GM19452 (cell line): ENCODE data around the gene SLC44A2.

Experiments
- ATAC-seq: cut with Tn5 transposase; IDR thresholded peaks from one replicate; pipeline ENCODE4 v1.9.1; 2021; ENCODE audit not compliant: unreplicated experiment

SLC44A2 gene

DNA sequence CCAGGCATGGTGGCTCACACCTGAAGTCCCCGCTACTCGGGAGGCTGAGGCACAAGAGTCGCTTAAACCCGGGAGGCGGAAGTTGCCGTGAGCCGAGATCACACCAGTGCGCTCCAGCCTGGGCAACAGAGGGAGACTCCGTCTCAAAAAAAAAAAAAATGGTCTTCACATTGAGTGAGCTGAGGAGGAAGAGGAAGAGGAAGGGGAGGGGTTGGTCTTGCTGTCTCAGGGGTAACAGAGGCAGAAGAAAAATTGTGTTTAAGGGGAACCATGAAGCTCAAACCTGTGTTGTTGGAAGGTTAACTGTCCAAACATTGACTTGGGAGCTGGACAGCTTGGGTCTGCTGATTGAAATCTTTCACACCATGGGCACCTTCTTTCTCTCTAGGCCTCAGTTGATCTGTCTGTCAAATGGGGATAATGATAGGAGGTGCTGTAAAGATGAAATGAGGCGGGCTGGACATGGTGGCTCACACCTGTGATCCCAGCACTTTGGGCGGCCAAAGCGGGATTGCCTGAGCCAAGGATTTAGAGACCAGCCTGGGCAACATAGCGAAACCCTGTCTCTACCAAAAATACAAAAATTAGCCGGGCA is 9.8 kb upstream of the SLC44A2 start:
- ATAC-seq: no peak

DNA sequence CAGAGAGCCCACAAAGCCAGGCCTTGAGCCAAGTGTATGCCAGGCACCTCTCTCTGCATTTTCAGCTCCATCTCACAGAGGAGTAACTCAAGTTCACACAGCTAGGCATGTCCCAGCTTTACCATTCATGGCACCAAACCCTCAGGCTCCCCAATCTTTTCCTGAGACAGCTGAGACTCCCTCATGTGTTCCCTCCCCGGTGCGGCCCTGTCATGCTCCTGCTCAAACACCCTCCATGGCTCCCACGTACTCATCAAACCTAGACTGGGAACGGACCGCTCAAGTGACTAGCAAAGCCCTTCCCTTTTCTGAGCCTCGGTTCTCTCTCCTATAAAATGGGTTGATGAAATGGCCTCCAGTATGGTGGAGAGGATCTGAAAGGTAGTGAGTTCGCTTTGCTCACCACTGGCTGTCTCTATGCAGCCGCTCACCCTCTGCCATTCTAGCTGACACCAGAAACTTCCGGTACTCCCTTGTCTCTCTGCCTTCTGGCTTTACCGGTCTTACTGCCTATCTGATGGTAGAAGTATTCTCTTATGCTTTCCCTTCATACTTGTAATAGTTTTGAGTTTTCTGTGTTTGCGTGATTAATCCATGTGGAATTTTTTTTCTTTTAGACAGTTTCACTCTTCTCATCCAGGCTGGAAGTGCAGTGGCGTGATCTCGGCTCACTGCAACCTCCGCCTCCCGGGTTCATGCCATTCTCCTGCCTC is 7.8 kb upstream of the SLC44A2 start:
- ATAC-seq: no peak

GRCh38 chr19:10618846-10619245 is 6.5 kb upstream of the SLC44A2 start:
- ATAC-seq: no peak

DNA sequence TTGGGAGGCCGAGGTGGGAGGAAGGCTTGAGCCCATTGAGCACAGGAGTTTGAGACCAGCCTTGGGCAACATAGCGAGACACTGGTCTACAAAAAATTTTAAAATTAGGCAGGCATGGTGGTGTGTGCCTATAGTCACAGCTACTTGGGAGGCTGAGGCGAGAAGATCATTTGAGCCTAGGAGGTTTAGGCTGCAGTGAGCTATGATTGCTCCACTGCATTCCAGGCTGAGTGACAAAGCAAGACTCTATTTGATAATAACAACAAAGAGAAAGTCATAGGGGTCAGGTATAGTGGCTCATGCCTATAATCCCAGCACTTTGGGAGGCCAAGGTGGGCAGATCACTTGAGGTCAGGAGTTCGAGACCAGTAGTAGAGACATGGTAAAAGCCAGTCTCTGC is 4.6 kb upstream of the SLC44A2 start:
- no peak for ATAC-seq

GRCh38 chr19:10621966-10622365 is 3.4 kb upstream of the SLC44A2 start:
- no peak for ATAC-seq

GRCh38 chr19:10624585-10624984 is 768 bp upstream of the SLC44A2 start:
- ATAC-seq: no peak

- ATAC-seq: no peak
Observed at GRCh38 chr19:10625762-10626138, 397 bp downstream of the SLC44A2 start.

GRCh38 chr19:10631874-10632273 is 6.5 kb downstream of the SLC44A2 start:
- ATAC-seq: no peak

DNA sequence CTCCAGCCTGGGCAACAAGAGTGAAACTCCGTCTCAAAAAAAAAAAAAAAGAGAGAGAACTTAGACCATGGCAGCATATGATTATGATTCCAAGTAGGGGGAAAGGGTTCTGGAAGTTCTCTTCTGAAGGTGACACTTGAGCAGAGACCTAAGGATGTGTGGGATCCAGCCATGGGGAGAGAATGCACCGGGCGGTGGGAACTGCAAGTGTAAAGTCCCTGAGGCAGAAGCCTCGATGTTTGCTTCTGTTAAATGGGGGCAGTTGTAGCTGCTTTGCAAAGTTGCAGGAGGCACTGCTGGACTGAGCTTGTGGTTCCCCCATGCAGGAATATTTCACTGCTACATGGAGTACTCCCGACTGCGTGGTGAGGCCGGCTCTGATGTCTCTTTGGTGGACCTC is 9.1 kb downstream of the SLC44A2 start:
- no peak for ATAC-seq

- ATAC-seq: no peak
Observed at GRCh38 chr19:10634963-10635362, 9.6 kb downstream of the SLC44A2 start.

DNA sequence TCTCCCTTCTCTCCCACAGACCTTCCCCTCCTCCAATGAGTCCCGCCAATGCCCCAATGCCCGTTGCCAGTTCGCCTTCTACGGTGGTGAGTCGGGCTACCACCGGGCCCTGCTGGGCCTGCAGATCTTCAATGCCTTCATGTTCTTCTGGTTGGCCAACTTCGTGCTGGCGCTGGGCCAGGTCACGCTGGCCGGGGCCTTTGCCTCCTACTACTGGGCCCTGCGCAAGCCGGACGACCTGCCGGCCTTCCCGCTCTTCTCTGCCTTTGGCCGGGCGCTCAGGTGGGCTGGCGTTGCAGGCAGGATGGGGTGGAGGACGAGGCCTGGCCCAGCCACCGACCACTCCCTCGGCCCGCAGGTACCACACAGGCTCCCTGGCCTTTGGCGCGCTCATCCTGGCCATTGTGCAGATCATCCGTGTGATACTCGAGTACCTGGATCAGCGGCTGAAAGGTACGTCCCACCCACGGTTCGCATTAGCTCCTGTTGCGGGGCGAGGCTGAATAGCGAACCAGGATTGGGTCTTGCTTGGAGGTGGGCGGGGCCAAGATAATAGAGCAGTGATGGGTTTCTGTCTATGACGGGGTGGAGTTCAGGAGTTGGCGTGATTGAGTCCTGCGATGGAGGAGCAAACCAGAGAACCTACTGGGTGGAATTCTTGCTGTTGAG is 11.1 kb downstream of the SLC44A2 start:
- no peak for ATAC-seq

DNA sequence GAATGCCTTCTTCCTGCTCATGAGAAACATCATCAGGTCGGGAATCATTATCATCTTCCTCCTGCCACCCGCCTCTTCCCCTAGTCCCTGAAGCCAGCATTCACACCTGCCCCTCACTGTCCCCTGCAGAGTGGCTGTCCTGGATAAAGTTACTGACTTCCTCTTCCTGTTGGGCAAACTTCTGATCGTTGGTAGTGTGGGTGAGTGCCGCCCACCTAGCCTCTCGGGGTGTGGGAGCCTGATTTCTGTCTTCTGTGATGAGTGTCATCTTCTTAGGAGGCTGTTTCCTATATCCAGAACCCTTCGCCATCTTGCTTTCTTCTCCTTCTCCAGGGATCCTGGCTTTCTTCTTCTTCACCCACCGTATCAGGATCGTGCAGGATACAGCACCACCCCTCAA is 12.5 kb downstream of the SLC44A2 start:
- ATAC-seq: no peak

DNA sequence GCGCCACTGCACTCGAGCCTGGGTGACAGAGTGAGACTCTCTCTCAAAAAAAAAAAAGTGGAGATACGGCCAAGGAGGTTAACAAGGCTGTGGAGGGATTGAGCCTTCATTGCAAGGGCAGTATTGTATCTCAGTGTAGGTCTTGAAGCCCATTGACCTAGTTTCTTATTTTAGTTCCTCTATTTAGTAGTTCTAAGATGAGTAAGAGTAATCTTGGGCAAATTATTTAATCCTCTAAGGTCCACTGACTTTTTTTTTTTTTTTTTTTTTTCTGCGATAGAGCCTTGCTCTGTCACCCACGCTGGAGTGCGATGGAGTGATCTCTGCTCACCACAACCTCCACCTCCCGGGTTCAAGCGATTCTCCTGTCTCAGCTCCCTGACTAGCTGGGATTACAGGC is 14.5 kb downstream of the SLC44A2 start:
- ATAC-seq: no peak

- ATAC-seq: no peak
Observed at GRCh38 chr19:10640361-10640760, 15.0 kb downstream of the SLC44A2 start.

GRCh38 chr19:10641248-10641647 is 15.9 kb downstream of the SLC44A2 start:
- ATAC-seq: no peak

DNA sequence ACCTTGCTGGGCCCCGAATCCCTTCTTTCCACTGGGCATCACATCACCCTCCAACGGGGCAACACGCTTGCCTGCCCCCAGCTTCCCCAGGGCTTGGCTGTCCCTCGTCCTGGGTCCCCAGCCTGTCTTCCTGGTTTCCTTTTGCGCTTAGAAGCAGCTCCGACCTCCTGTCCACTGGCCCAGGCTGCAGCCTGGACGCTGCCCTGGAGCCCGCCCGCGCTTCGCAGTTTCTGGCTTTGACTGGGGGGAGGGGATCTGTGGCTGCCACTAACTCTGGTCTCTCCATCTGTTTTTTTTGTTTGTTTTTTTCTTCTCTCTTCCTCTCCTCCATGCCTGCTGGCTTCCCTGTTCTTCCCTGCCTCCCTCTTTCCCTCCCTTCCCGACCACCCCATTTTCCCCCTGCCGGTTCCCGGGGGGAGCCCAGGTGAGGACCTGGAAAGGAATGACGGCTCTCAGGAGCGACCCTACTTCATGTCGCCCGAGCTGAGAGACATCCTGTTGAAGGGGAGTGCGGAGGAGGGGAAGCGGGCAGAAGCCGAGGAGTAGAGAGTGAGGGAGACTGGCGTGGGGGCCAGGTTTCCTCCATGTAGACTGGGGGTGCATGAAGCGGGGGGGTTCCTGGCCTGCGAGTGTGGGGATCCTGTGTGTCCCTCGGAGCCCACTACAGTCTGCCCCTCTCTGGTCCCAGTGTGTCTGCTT is 17.3 kb downstream of the SLC44A2 start:
- ATAC-seq: no peak

GRCh38 chr19:10643172-10643967 is 18.0 kb downstream of the SLC44A2 start:
- no peak for ATAC-seq

DNA sequence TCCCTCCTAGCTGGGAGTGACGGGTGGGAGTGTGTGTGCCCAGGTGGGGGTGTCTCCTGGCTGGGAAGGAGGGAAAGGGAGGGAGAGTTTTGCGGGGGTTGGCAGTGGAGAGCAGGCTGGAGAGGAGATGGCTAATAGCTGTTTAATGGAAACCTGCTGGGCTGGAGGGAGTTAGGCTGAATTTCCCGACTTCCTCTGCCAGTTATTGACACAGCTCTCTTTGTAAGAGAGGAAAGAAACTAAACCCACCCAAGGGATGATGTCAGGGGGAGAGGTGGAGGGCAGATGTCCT is 18.6 kb downstream of the SLC44A2 start:
- no peak for ATAC-seq

GRCh38 chr19:10644260-10645007 is 19.1 kb downstream of the SLC44A2 start:
- ATAC-seq: no peak

- ATAC-seq: no peak
Observed at GRCh38 chr19:10646456-10647159, 21.3 kb downstream of the SLC44A2 start.
